RWPE2 (cell line): ENCODE results near the gene TMEM60.

Experiments used
- ATAC-seq: fragments of 200-7000 bp; cut with Tn5 transposase; 3 replicates; pipeline ENCODE4 v1.9.1; 2021; ENCODE audit warnings: low read depth
- DNase-seq: peaks from one replicate; pipeline ENCODE4 v3.0.0-alpha.2; 2020; ENCODE audit warnings: low spot score
- H3K27ac ChIP-seq: fragments of 450-650 bp; 2 replicates; pipeline ENCODE4 v1.5.1; 2017; ENCODE audit warnings: mild to moderate bottlenecking; ENCODE audit not compliant: poor library complexity, severe bottlenecking
- H3K27me3 ChIP-seq: fragments of 250-450 bp; sonication (Bioruptor Pico); 2 replicates; pipeline ENCODE4 v1.5.1; 2021; ENCODE audit warnings: mild to moderate bottlenecking, moderate library complexity; ENCODE audit not compliant: insufficient read depth, poor library complexity, severe bottlenecking
- H3K36me3 ChIP-seq: fragments of 250-450 bp; sonication (Bioruptor Pico); 2 replicates; pipeline ENCODE4 v1.5.1; 2020; ENCODE audit warnings: low read depth, mild to moderate bottlenecking, moderate library complexity
- H3K4me1 ChIP-seq: fragments of 250-450 bp; sonication (Bioruptor Pico); 2 replicates; pipeline ENCODE4 v1.5.1; 2021; ENCODE audit warnings: mild to moderate bottlenecking, moderate library complexity; ENCODE audit not compliant: insufficient read depth, poor library complexity, severe bottlenecking
- H3K4me3 ChIP-seq: fragments of 250-450 bp; sonication (Bioruptor Pico); 2 replicates; pipeline ENCODE4 v1.5.1; 2021; ENCODE audit warnings: mild to moderate bottlenecking, moderate library complexity; ENCODE audit not compliant: severe bottlenecking
- H3K9me3 ChIP-seq: fragments of 250-450 bp; sonication (Bioruptor Pico); 2 replicates; pipeline ENCODE4 v1.5.1; 2021; ENCODE audit warnings: mild to moderate bottlenecking, moderate library complexity; ENCODE audit not compliant: severe bottlenecking
- TF ChIP-seq, protein P1 (sequence below): fragments of 450-650 bp; IDR thresholded peaks from one replicate; pipeline ENCODE4 v1.5.1; 2017; ENCODE audit warnings: mild to moderate bottlenecking, moderate library complexity; ENCODE audit not compliant: poor library complexity, severe bottlenecking

The TMEM60 gene

DNA sequence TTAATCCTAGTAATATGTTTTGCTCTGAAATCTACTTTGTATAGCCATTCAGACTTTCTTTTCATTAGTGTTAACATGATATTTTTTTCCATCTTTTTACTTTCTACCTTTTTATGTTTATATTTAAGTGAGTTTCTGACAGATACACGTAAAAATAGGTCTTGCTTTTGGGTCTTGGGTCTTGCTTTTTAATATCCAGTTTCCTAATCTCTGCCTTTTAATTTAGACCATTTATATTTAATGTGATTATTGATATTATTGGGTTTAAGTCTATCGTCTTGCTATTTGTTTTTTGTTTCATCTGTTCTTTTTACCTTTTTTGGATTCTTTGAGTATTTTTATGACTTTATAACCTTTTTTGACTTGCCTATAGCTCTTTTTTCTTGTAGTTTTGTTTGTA, 8.2 kb upstream of the TMEM60 start:
- DNase-seq (no peak), ATAC-seq (no peak)
- Histone ChIP-seq H3K4me1 (peaks cover under 1% of the 10 kb centered on the region), H3K36me3 (peaks cover 6% of the 10 kb centered on the region; the same call in 1 of the 2 replicates), H3K27ac (no peak overlapping the region), H3K9me3 (peaks cover 22% of the 10 kb centered on the region), H3K4me3 (no peak overlapping the region), H3K27me3 (no peaks in the 10 kb centered on the region)
- TF ChIP-seq, protein P1, sequence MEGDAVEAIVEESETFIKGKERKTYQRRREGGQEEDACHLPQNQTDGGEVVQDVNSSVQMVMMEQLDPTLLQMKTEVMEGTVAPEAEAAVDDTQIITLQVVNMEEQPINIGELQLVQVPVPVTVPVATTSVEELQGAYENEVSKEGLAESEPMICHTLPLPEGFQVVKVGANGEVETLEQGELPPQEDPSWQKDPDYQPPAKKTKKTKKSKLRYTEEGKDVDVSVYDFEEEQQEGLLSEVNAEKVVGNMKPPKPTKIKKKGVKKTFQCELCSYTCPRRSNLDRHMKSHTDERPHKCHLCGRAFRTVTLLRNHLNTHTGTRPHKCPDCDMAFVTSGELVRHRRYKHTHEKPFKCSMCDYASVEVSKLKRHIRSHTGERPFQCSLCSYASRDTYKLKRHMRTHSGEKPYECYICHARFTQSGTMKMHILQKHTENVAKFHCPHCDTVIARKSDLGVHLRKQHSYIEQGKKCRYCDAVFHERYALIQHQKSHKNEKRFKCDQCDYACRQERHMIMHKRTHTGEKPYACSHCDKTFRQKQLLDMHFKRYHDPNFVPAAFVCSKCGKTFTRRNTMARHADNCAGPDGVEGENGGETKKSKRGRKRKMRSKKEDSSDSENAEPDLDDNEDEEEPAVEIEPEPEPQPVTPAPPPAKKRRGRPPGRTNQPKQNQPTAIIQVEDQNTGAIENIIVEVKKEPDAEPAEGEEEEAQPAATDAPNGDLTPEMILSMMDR, result no peak

GRCh38 chr7:77802557-77803405, 4.5 kb upstream of the TMEM60 start:
- H3K4me3 ChIP-seq, result no peak overlapping the region
- no peak overlapping the region for H3K27ac ChIP-seq
- TF ChIP-seq, protein P1, result no peak
- no peaks in the 10 kb centered on the region for H3K27me3 ChIP-seq
- DNase-seq (no peak), ATAC-seq (no peak)
- peaks cover 6% of the 10 kb centered on the region; the same call in 1 of the 2 replicates for H3K36me3 ChIP-seq
- H3K4me1 ChIP-seq, result peaks cover 6% of the 10 kb centered on the region
- peaks cover 19% of the 10 kb centered on the region for H3K9me3 ChIP-seq

- Histone ChIP-seq H3K27me3 (no peaks in the 10 kb centered on the region), H3K36me3 (peaks cover 6% of the 10 kb centered on the region; the same call in 1 of the 2 replicates), H3K27ac (no peak overlapping the region), H3K4me3 (no peak overlapping the region), H3K9me3 (peaks cover 10% of the 10 kb centered on the region), H3K4me1 (peaks cover 17% of the 10 kb centered on the region)
- DNase-seq, result no peak
- TF ChIP-seq, protein P1, result no peak
- ATAC-seq, result no peak
Observed at GRCh38 chr7:77800730-77801129, 2.5 kb upstream of the TMEM60 start.

GRCh38 chr7:77800158-77800557, 1.9 kb upstream of the TMEM60 start:
- no peak for DNase-seq
- peaks cover under 1% of the 10 kb centered on the region; the same call in 1 of the 2 replicates for H3K36me3 ChIP-seq
- peaks cover 4% of the 10 kb centered on the region for H3K9me3 ChIP-seq
- H3K4me1 ChIP-seq, result peaks cover 17% of the 10 kb centered on the region
- no peaks in the 10 kb centered on the region for H3K27me3 ChIP-seq
- no peak overlapping the region for H3K4me3 ChIP-seq
- no peak for ATAC-seq
- no peak overlapping the region for H3K27ac ChIP-seq
- TF ChIP-seq, protein P1, result no peak
